NOMO-1 (cell line): ENCODE results near the gene DAAM2.
A peak's percentile ranks its signal among the peaks of the same experiment; 100 is the strongest.

Source experiments
- DNase-seq, 2 experiments: peaks; one replicate each; lab custom pipeline; 2025; ENCODE audit not compliant: unreplicated experiment in 2 of 2; lab: John Stamatoyannopoulos, UW

Gene DAAM2

GRCh38 chr6:39843305-39844020, 51.3 kb downstream of the DAAM2 start:
- no peak for DNase-seq

GRCh38 chr6:39844866-39845265, 52.7 kb downstream of the DAAM2 start:
- DNase-seq: no peak

GRCh38 chr6:39847221-39847620, 55.0 kb downstream of the DAAM2 start:
- DNase-seq: no peak

GRCh38 chr6:39848171-39848570, 56.0 kb downstream of the DAAM2 start:
- DNase-seq: no peak

GRCh38 chr6:39849228-39849627, 57.1 kb downstream of the DAAM2 start:
- no peak for DNase-seq

GRCh38 chr6:39849764-39850163, 57.6 kb downstream of the DAAM2 start:
- no peak for DNase-seq

GRCh38 chr6:39850736-39851297, 58.6 kb downstream of the DAAM2 start:
- no peak for DNase-seq

- no peak for DNase-seq
Measured at GRCh38 chr6:39851331-39851730, 59.2 kb downstream of the DAAM2 start.

- no peak for DNase-seq
Measured at GRCh38 chr6:39852324-39852723, 60.1 kb downstream of the DAAM2 start.

GRCh38 chr6:39853604-39854003, 61.4 kb downstream of the DAAM2 start:
- DNase-seq: no peak

- no peak for DNase-seq
Measured at GRCh38 chr6:39855356-39855995, 63.3 kb downstream of the DAAM2 start.

- DNase-seq: no peak
Measured at GRCh38 chr6:39859025-39859424, 66.8 kb downstream of the DAAM2 start.

- no peak for DNase-seq
Measured at GRCh38 chr6:39861663-39862062, 69.5 kb downstream of the DAAM2 start.

- peak; percentile 14 to 46 for DNase-seq
Measured at GRCh38 chr6:39865011-39865888, 73.1 kb downstream of the DAAM2 start.

- DNase-seq: no peak
Measured at GRCh38 chr6:39867592-39867991, 75.4 kb downstream of the DAAM2 start.

GRCh38 chr6:39870950-39871349, 78.8 kb downstream of the DAAM2 start:
- DNase-seq: no peak

- DNase-seq: no peak
Measured at GRCh38 chr6:39873439-39873838, 81.3 kb downstream of the DAAM2 start.

GRCh38 chr6:39876111-39876510, 83.9 kb downstream of the DAAM2 start:
- no peak for DNase-seq

- no peak for DNase-seq
Measured at GRCh38 chr6:39876826-39877225, 84.7 kb downstream of the DAAM2 start.

GRCh38 chr6:39879535-39879934, 87.4 kb downstream of the DAAM2 start:
- DNase-seq: no peak

- no peak for DNase-seq
Measured at GRCh38 chr6:39880594-39880993, 88.4 kb downstream of the DAAM2 start.
